SK-N-SH treated with all-trans-retinoic acid at 6 μM for 48 hours (cell line): ENCODE data around the gene HIPK1.

Source experiments
- GLIS3 ChIP-seq: fragments of 250-450 bp; sonication (Bioruptor Pico); IDR thresholded peaks from 2 replicates; pipeline ENCODE4 v1.5.0; 2020; ENCODE audit warnings: mild to moderate bottlenecking, moderate library complexity
- ISL1 ChIP-seq: fragments of 250-450 bp; sonication (Bioruptor Pico); IDR thresholded peaks from 2 replicates; pipeline ENCODE4 v2.1.2; 2022; ENCODE audit warnings: mild to moderate bottlenecking, moderate library complexity
- TSHZ2 ChIP-seq: fragments of 250-450 bp; sonication (Bioruptor Pico); IDR thresholded peaks from 2 replicates; pipeline ENCODE4 v1.5.0; 2020; ENCODE audit warnings: mild to moderate bottlenecking, moderate library complexity
- ZNF70 ChIP-seq: fragments of 450-650 bp; formaldehyde crosslinking; IDR thresholded peaks from 2 replicates; pipeline ENCODE4 v1.5.0; 2020; ENCODE audit warnings: mild to moderate bottlenecking, moderate library complexity

GRCh38 chr1:113917400-113918082, 11.6 kb upstream of the HIPK1 start:
- TF ChIP-seq GLIS3 (CRISPR knock-in tag) (no peak), TSHZ2 (CRISPR knock-in tag) (no peak), ZNF70 (CRISPR knock-in tag) (no peak), ISL1 (CRISPR knock-in tag) (no peak)
